Right lobe of liver (tissue), 4 donors: ENCODE measurements around the gene TBX10.

Source experiments
- POLR2A ChIP-seq: fragments of 450-650 bp; IDR thresholded peaks from one replicate; pipeline ENCODE4 v1.6.1; 2017; ENCODE audit warnings: antibody characterized with exemption, mild to moderate bottlenecking
- TF ChIP-seq, protein P1 (sequence below), 4 donors: fragments of 200-600 bp in 3 of 4; fragments of 450-650 bp in 1 of 4; IDR thresholded peaks; one replicate each; pipeline versions ENCODE4 v1.5.1 to v1.8.0; 2016 to 2022; ENCODE audit warnings: antibody characterized with exemption in 4 of 4, mild to moderate bottlenecking in 2 of 4
- donor health status: DM: no; HTN: no; CAD: no.
- donor health status: DM: no; HTN: no; CAD: no.
- donor health status: DM: no; HTN: yes; CAD: no.

DNA sequence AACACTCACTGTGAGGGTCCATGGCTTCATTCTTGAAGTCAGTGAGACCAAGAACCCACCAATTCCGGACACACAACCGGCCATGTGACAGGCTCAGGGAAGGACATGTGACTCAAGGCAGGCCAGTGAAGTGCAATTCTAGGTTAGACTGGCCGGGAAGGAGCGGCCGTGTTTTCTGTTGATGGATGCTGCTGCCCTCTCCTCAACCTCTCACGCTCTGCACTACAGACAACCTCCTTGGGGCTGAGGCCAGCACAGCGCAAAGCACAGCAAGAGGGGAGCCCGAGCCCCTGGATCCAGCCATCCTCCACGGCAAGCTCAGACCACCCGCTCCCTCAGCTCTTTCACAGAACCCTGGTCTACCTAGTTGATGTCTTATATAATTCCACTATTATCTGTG, 12.6 kb downstream of the TBX10 start:
- TF ChIP-seq POLR2A, result no peak
- TF ChIP-seq, protein P1, sequence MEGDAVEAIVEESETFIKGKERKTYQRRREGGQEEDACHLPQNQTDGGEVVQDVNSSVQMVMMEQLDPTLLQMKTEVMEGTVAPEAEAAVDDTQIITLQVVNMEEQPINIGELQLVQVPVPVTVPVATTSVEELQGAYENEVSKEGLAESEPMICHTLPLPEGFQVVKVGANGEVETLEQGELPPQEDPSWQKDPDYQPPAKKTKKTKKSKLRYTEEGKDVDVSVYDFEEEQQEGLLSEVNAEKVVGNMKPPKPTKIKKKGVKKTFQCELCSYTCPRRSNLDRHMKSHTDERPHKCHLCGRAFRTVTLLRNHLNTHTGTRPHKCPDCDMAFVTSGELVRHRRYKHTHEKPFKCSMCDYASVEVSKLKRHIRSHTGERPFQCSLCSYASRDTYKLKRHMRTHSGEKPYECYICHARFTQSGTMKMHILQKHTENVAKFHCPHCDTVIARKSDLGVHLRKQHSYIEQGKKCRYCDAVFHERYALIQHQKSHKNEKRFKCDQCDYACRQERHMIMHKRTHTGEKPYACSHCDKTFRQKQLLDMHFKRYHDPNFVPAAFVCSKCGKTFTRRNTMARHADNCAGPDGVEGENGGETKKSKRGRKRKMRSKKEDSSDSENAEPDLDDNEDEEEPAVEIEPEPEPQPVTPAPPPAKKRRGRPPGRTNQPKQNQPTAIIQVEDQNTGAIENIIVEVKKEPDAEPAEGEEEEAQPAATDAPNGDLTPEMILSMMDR (IDR thresholded peaks at IDR 0.05), result no peak
